ENCODE results near the gene TOMM7.
"Not testable (repeated sequence)": the region's sequence is repeated elsewhere in the genome, so short reads cannot be mapped to it uniquely, and the experiment has no call there.

The TOMM7 gene

DNA sequence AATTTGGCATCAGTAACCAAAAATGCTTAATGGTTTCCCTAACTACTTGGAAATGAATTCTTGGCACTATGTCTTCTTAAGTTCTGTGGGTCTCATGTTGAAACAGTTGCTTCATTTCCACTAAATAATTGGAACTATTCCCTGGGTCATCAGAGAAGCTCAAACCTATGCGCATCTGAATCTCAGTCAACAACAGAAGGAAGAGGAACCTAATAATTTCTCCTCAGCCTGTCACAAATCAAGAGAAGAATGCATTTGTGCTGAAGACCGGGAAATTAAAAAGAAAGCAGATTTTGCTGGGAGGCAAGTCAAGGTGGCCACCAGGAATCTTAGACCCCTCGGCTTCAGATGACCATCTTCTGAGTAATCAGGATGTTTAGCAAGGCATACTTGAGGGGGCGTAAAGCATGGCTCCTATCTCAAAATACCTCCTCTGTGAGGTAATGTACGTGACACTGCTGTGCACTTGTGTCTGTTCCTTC lies 41.4 kb downstream of the TOMM7 start:
- TF ChIP-seq, protein P1, sequence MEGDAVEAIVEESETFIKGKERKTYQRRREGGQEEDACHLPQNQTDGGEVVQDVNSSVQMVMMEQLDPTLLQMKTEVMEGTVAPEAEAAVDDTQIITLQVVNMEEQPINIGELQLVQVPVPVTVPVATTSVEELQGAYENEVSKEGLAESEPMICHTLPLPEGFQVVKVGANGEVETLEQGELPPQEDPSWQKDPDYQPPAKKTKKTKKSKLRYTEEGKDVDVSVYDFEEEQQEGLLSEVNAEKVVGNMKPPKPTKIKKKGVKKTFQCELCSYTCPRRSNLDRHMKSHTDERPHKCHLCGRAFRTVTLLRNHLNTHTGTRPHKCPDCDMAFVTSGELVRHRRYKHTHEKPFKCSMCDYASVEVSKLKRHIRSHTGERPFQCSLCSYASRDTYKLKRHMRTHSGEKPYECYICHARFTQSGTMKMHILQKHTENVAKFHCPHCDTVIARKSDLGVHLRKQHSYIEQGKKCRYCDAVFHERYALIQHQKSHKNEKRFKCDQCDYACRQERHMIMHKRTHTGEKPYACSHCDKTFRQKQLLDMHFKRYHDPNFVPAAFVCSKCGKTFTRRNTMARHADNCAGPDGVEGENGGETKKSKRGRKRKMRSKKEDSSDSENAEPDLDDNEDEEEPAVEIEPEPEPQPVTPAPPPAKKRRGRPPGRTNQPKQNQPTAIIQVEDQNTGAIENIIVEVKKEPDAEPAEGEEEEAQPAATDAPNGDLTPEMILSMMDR (IDR thresholded peaks at IDR 0.05; ENCODE audit: control insufficient read depth, extremely low read depth, insufficient read depth): no peak
- no peak overlapping the region for H3K4me3 ChIP-seq (ENCODE audit: low read depth, low read length)
- DNase-seq (ENCODE audit: low read depth): no peak

DNA sequence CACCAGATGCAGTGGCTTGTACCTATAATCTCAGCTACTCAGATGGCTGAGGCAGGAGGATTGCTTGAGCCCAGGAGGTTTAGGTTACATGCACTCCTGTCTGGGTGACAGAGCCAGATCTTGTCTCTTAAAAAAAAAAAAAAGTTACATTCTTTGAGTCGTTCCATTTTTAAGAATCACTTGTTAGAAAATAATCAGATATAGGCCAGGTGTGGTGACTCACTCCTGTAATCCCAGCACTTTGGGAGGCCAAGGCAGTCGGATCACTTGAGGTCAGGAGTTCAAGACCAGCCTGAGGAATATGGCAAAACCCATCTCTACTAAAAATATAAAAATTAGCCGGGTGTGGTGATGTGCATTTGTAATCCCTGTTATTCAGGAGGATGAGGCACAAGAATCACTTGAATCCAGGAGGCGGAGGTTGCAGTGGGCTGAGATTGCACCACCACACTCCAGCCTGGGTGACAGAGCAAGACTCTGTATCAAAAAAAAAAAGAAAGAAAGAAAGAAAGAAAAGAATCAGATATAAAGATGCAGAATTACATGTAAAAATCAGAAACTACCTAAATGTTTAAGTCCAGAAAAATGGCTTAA lies 42.8 kb downstream of the TOMM7 start:
- not testable (repeated sequence) for H3K4me3 ChIP-seq (ENCODE audit: low read depth, low read length); DNase-seq (ENCODE audit: low read depth)

DNA sequence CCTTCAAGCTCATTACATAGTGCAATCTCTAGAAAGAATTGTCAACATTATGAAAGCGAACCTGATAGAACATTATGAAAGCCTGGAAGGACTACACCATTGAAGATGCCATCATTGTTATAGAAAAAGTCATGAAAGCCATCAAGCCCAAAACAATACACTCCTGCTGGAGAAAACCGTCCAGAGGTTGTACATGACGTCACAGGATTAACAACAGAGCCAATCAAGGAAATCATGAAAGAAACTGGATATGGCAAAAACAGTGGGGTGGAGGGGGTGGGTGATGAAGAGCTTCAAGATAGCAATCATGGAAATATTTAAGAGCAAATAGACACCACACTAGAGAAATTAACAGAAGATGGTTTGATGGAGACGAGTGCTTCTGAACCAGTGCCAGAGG lies 45.7 kb downstream of the TOMM7 start:
- TF ChIP-seq, protein P1 (IDR thresholded peaks at IDR 0.05; ENCODE audit: control insufficient read depth, extremely low read depth, insufficient read depth): no peak
- DNase-seq (ENCODE audit: low read depth): no peak
- no peak overlapping the region for H3K4me3 ChIP-seq (ENCODE audit: low read depth, low read length)

DNA sequence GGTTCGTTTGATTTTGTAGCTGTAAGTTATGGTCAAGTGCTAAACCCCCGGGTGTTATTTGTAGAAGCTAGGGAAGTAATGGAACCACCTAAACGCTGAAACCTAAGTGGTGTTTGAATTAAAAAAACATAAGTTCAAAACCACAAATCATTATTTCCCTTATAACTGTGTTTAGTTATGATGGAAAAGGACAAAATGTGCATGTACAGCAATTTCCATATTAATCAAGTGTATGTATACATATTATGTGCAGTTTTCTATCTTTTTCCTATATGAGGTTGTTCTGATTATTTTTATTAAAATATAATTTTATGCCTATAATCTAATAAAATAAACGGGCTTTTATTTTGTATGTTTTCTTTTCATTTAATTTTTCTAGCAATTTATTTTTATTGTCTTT lies 49.8 kb downstream of the TOMM7 start:
- DNase-seq (ENCODE audit: low read depth): no peak
- TF ChIP-seq, protein P1 (IDR thresholded peaks at IDR 0.05; ENCODE audit: control insufficient read depth, extremely low read depth, insufficient read depth): no peak
- H3K4me3 ChIP-seq (ENCODE audit: low read depth, low read length): no peak overlapping the region

DNA sequence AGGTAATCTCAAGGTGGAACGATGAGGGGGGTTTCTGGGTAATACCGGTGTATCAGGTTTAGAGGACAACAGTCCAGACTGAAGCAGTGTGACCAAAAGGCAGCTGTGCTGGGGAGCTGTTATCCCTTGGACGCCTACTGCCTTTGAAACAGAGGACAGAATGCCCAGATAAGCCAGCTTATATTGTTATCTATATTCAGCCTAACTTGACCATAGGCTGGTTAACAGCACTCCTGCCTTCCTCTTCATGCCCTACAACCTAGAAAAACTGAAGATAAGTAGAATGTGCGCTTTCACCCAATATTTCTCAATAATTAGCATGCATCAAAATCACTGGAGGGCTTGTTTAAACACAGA lies 50.8 kb downstream of the TOMM7 start:
- DNase-seq (ENCODE audit: low read depth): no peak
- TF ChIP-seq, protein P1 (IDR thresholded peaks at IDR 0.05; ENCODE audit: control insufficient read depth, extremely low read depth, insufficient read depth): no peak
- H3K4me3 ChIP-seq (ENCODE audit: low read depth, low read length): no peak overlapping the region

DNA sequence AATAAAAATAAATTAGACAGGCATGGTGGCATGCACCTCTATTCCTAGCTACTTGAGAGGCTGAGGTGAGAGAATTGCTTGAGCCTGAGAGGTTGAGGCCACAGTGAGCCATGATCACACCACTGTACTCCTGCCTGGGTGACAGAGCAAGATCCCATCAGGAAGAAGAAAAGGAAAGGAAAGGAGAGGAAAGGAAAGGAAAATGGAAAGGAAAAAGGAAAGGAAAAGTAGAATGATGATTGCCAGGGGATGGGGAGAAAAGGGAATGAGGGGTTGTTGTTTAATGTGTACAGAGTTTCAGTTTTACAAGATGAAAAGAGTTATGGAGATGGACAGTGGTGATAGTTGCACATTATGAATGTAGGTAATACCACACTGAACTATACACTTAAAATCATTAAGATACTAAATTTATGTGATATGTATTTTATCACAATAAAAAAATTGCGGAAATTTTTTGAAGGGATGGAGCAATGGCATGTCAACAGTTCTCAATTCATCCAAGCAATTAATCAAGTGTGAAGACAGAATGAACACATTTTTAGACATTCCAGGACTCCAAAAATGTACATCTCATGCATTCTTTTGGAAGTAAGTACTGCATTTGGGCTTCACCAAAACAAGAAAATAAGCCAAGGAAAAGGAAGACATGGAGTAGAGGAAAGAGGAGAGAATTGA lies 51.3 kb downstream of the TOMM7 start:
- TF ChIP-seq, protein P1 (IDR thresholded peaks at IDR 0.05; ENCODE audit: control insufficient read depth, extremely low read depth, insufficient read depth): no peak
- no peak overlapping the region for H3K4me3 ChIP-seq (ENCODE audit: low read depth, low read length)
- DNase-seq (ENCODE audit: low read depth): no peak

DNA sequence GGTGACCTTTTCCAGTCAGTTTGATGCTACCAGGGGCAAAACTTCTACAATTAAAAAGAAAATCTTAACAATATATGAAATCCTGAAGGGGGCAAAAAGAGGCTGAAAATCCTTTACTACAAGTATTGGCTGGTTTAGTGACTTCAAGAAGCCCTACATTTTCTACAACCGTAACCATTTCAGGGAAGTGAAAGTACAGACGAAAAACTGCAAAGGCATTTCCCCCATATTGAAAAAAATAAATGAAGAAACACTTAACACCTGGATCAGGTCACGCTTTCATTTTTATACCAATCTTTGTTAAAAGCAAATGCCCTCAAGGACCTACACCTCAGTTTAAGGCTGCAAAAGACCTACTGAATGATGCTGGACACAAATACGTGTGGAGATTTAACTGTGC lies 57.0 kb downstream of the TOMM7 start:
- no peak overlapping the region for H3K4me3 ChIP-seq (ENCODE audit: low read depth, low read length)
- no peak for DNase-seq (ENCODE audit: low read depth)
- TF ChIP-seq, protein P1 (IDR thresholded peaks at IDR 0.05; ENCODE audit: control insufficient read depth, extremely low read depth, insufficient read depth): no peak
